Hindlimb muscle (tissue), 1 donor: ENCODE measurements around the gene BANP. TPM values are rescaled to one million over a fixed set of nuclear protein-coding genes. Genes with fewer than 3 reads are reported as not detected.

Source experiments
- polyA plus RNA-seq: library from polyadenylated mRNA; unstranded; fragments of 120-200 nt; gene quantifications from one replicate; pipeline ENCODE4 v1.2.1, GENCODE V29; 2013; ENCODE audit not compliant: insufficient read length

Gene BANP
- polyA plus RNA-seq, 1 donor = 16.9 TPM

Other genes starting within 250 kb of the BANP start
- gene KLHDC4, start 185.4 kb upstream of the BANP start, polyA plus RNA-seq = 32.5 TPM
- 12.7 TPM for gene SLC7A5, start 81.9 kb upstream of the BANP start, polyA plus RNA-seq
- gene CA5A, start 14.9 kb upstream of the BANP start, polyA plus RNA-seq = 0.18 TPM